HFFc6 (cell line): ENCODE data around the gene UGT3A1. TPM values are rescaled to one million over a fixed set of nuclear protein-coding genes. Genes with fewer than 3 reads are reported as not detected.

Source experiments
- DNase-seq: peaks from one replicate; pipeline ENCODE4 v3.0.0-alpha.2; 2018
- H3K27ac Mint-ChIP-seq: 2 replicates; pipeline ENCODE4 v1.8.0; 2020; ENCODE audit warnings: mild to moderate bottlenecking, mixed read lengths
- H3K27me3 Mint-ChIP-seq: 2 replicates; pipeline ENCODE4 v1.8.0; 2021; ENCODE audit warnings: mild to moderate bottlenecking, moderate library complexity, mixed read lengths; ENCODE audit not compliant: insufficient read depth
- H3K36me3 Mint-ChIP-seq: 2 replicates; pipeline ENCODE4 v1.8.0; 2021; ENCODE audit warnings: low read depth, mixed read lengths
- H3K4me1 Mint-ChIP-seq: 2 replicates; pipeline ENCODE4 v1.8.0; 2020; ENCODE audit warnings: low read depth, mixed read lengths
- H3K4me3 Mint-ChIP-seq: 2 replicates; pipeline ENCODE4 v1.8.0; 2020; ENCODE audit warnings: mild to moderate bottlenecking, moderate library complexity, mixed read lengths
- H3K9me3 Mint-ChIP-seq: 2 replicates; pipeline ENCODE4 v1.8.0; 2020; ENCODE audit warnings: mild to moderate bottlenecking, mixed read lengths
- CTCF ChIP-seq: fragments of 200-600 bp; sonication (generic); IDR thresholded peaks from 2 replicates; pipeline ENCODE4 v1.5.0; 2021; ENCODE audit warnings: antibody characterized with exemption, mild to moderate bottlenecking
- total RNA-seq, 6 experiments: library from RNA; stranded (reverse); fragmentation: NEBNext Ultra II Directional; extraction: Animal tissue kit (Norgen Biotek cat#: 25700); gene quantifications; 2 replicates in 1 of 6; 3 replicates in 5 of 6; pipeline ENCODE4 v1.2.3, GENCODE V29; 2021

Gene UGT3A1
- total RNA-seq, 6 experiments from 2014 or later = not detected

- H3K27me3 Mint-ChIP-seq = peaks cover 13% of the 10 kb centered on the region
Observed at GRCh38 chr5:35960328-35960727, 30.9 kb downstream of the UGT3A1 start.

GRCh38 chr5:35956429-35956828 lies 34.8 kb downstream of the UGT3A1 start:
- DNase-seq = peak; percentile 3
- no peaks in the 10 kb centered on the region for H3K9me3 Mint-ChIP-seq
- no peak for TF ChIP-seq CTCF
- no peak overlapping the region for H3K27ac Mint-ChIP-seq
- no peak overlapping the region for H3K4me3 Mint-ChIP-seq
- peaks cover 19% of the 10 kb centered on the region for H3K27me3 Mint-ChIP-seq
- H3K4me1 Mint-ChIP-seq = no peaks in the 10 kb centered on the region
- H3K36me3 Mint-ChIP-seq = no peaks in the 10 kb centered on the region

More at GRCh38 chr5:35960328-35960727, 30.9 kb downstream of the UGT3A1 start:
- Mint-ChIP-seq H3K4me3 (no peak overlapping the region), H3K27ac (no peak overlapping the region), H3K9me3 (no peaks in the 10 kb centered on the region), H3K36me3 (no peaks in the 10 kb centered on the region), H3K4me1 (no peaks in the 10 kb centered on the region)
- TF ChIP-seq CTCF = no peak
- DNase-seq = no peak

GRCh38 chr5:35954175-35954574 lies 37.0 kb downstream of the UGT3A1 start:
- Mint-ChIP-seq H3K27me3 (peaks cover 19% of the 10 kb centered on the region), H3K36me3 (no peaks in the 10 kb centered on the region), H3K27ac (no peak overlapping the region), H3K4me3 (no peak overlapping the region), H3K9me3 (no peaks in the 10 kb centered on the region), H3K4me1 (no peaks in the 10 kb centered on the region)
- TF ChIP-seq CTCF = no peak
- no peak for DNase-seq

- TF ChIP-seq CTCF = no peak
Observed at GRCh38 chr5:35947085-35947484, 44.1 kb downstream of the UGT3A1 start.

GRCh38 chr5:35939639-35940038 lies 51.6 kb downstream of the UGT3A1 start:
- Mint-ChIP-seq H3K4me1 (no peaks in the 10 kb centered on the region), H3K4me3 (no peak overlapping the region), H3K27me3 (peaks cover 9% of the 10 kb centered on the region; the same call in 1 of the 2 replicates), H3K27ac (no peak overlapping the region), H3K9me3 (no peaks in the 10 kb centered on the region), H3K36me3 (no peaks in the 10 kb centered on the region)
- no peak for DNase-seq
- TF ChIP-seq CTCF = peak; percentile 69

More at GRCh38 chr5:35947085-35947484, 44.1 kb downstream of the UGT3A1 start:
- Mint-ChIP-seq H3K4me1 (no peaks in the 10 kb centered on the region), H3K27ac (no peak overlapping the region), H3K4me3 (no peak overlapping the region), H3K9me3 (no peaks in the 10 kb centered on the region), H3K27me3 (peaks cover 6% of the 10 kb centered on the region), H3K36me3 (no peaks in the 10 kb centered on the region)
- DNase-seq = no peak
